Hematopoietic multipotent progenitor cell treated with erythropoietin and hydrocortisone succinate and interleukin-3 and kit ligand, for 15 days (in vitro differentiated cells): ENCODE results near the gene ALK.

Experiments
- DNase-seq: peaks from one replicate; pipeline ENCODE4 v3.0.0-alpha.2; 2015; ENCODE audit warnings: low spot score

The ALK gene

GRCh38 chr2:29606104-29607037 is 315.0 kb downstream of the ALK start:
- no peak for DNase-seq

GRCh38 chr2:29603341-29603740 is 318.0 kb downstream of the ALK start:
- DNase-seq: no peak

- no peak for DNase-seq
Observed at GRCh38 chr2:29601872-29602271, 319.5 kb downstream of the ALK start.

GRCh38 chr2:29601321-29601720 is 320.1 kb downstream of the ALK start:
- DNase-seq: no peak

- no peak for DNase-seq
Observed at GRCh38 chr2:29599946-29600345, 321.4 kb downstream of the ALK start.

- no peak for DNase-seq
Observed at GRCh38 chr2:29598978-29599377, 322.4 kb downstream of the ALK start.

- DNase-seq: no peak
Observed at GRCh38 chr2:29597035-29597434, 324.4 kb downstream of the ALK start.

- DNase-seq: no peak
Observed at GRCh38 chr2:29596584-29596983, 324.8 kb downstream of the ALK start.

GRCh38 chr2:29591600-29591999 is 329.8 kb downstream of the ALK start:
- no peak for DNase-seq

GRCh38 chr2:29590211-29590610 is 331.2 kb downstream of the ALK start:
- no peak for DNase-seq

- no peak for DNase-seq
Observed at GRCh38 chr2:29589440-29590103, 331.8 kb downstream of the ALK start.

- DNase-seq: no peak
Observed at GRCh38 chr2:29587402-29588190, 333.8 kb downstream of the ALK start.

GRCh38 chr2:29586919-29587318 is 334.5 kb downstream of the ALK start:
- DNase-seq: no peak

- no peak for DNase-seq
Observed at GRCh38 chr2:29583548-29584156, 337.7 kb downstream of the ALK start.

- no peak for DNase-seq
Observed at GRCh38 chr2:29583104-29583503, 338.3 kb downstream of the ALK start.

- no peak for DNase-seq
Observed at GRCh38 chr2:29582062-29582461, 339.3 kb downstream of the ALK start.

- no peak for DNase-seq
Observed at GRCh38 chr2:29580223-29580622, 341.2 kb downstream of the ALK start.

- no peak for DNase-seq
Observed at GRCh38 chr2:29579495-29580169, 341.8 kb downstream of the ALK start.

- no peak for DNase-seq
Observed at GRCh38 chr2:29578084-29578598, 343.2 kb downstream of the ALK start.

- no peak for DNase-seq
Observed at GRCh38 chr2:29576231-29576630, 345.2 kb downstream of the ALK start.

- no peak for DNase-seq
Observed at GRCh38 chr2:29575370-29575890, 346.0 kb downstream of the ALK start.
